T-helper 1 cell (primary cell): ENCODE results near the gene PRR3.
A peak's percentile ranks its signal among the peaks of the same experiment; 100 is the strongest.
"Not testable (repeated sequence)": the region's sequence is repeated elsewhere in the genome, so short reads cannot be mapped to it uniquely, and the experiment has no call there.

Source experiments
- DNase-seq, 5 donors: peaks; one replicate each; pipeline ENCODE4 v3.0.0-alpha.2; 2012 to 2020
- total RNA-seq, 4 donors: gene quantifications; one replicate each; lab custom pipeline; 2026; lab: John Stamatoyannopoulos, UW

PRR3 gene
- total RNA-seq: 11.1 to 21.7 (median 18.6) reads per million in 4 donors

GRCh38 chr6:30556906-30557682 lies at the start of gene PRR3:
PRR3 (plus strand) TSS chr6:30557295; CDS start chr6:30557345, 50 bp downstream.
- peak; percentile 74 to 95 (median 86) for DNase-seq

- peak in 1 of 5 donors; percentile 41 for DNase-seq
Measured at GRCh38 chr6:30507849-30508827, 49.0 kb upstream of the PRR3 start.

GRCh38 chr6:30508890-30509736 lies 48.0 kb upstream of the PRR3 start:
- DNase-seq: peak in 2 of 5 donors; percentile 47 to 87

GRCh38 chr6:30510419-30511168 lies 46.5 kb upstream of the PRR3 start:
- no peak for DNase-seq

GRCh38 chr6:30511169-30511546 lies 45.9 kb upstream of the PRR3 start:
- no peak for DNase-seq

- DNase-seq: no peak
Measured at GRCh38 chr6:30513451-30513850, 43.6 kb upstream of the PRR3 start.

GRCh38 chr6:30515106-30515505 lies 42.0 kb upstream of the PRR3 start:
- DNase-seq: no peak

- DNase-seq: peak; percentile 81 to 98 (median 88)
Measured at GRCh38 chr6:30515944-30516753, 40.9 kb upstream of the PRR3 start.

GRCh38 chr6:30516754-30517076 lies 40.4 kb upstream of the PRR3 start:
- not testable (repeated sequence) for DNase-seq

- DNase-seq: not testable (repeated sequence)
Measured at GRCh38 chr6:30517767-30518504, 39.2 kb upstream of the PRR3 start.

GRCh38 chr6:30518505-30519145 lies 38.5 kb upstream of the PRR3 start:
- DNase-seq: peak in 1 of 5 donors; percentile 58

GRCh38 chr6:30520522-30520921 lies 36.6 kb upstream of the PRR3 start:
- DNase-seq: no peak

GRCh38 chr6:30521082-30521481 lies 36.0 kb upstream of the PRR3 start:
- not testable (repeated sequence) for DNase-seq

GRCh38 chr6:30521952-30522351 lies 35.1 kb upstream of the PRR3 start:
- DNase-seq: not testable (repeated sequence)

GRCh38 chr6:30526444-30526843 lies 30.7 kb upstream of the PRR3 start:
- not testable (repeated sequence) for DNase-seq

GRCh38 chr6:30529349-30529875 lies 27.7 kb upstream of the PRR3 start:
- DNase-seq: peak in 1 of 5 donors; percentile 81

GRCh38 chr6:30530014-30530413 lies 27.1 kb upstream of the PRR3 start:
- no peak for DNase-seq

GRCh38 chr6:30533460-30534294 lies 23.4 kb upstream of the PRR3 start:
- peak in 1 of 5 donors; percentile 57 for DNase-seq
